Activated T-helper 2 cell treated with anti-CD3 and anti-CD28 coated beads, Interferon-gamma antibody, Interleukin-2, Interleukin-4, amounts not matched to agents 10 μg/mL and 5 μg/mL and 100 μg/mL, durations not matched to agents 14 hours and 24 hours and 36 hours (primary cell): ENCODE results near the gene HEATR5A. TPM values are rescaled to one million over a fixed set of nuclear protein-coding genes. Genes with fewer than 3 reads are reported as not detected.
"Not testable (repeated sequence)": the region's sequence is repeated elsewhere in the genome, so short reads cannot be mapped to it uniquely, and the experiment has no call there.

Source experiments
- DNase-seq: peaks from one replicate; pipeline ENCODE4 v3.0.0; 2021; ENCODE audit warnings: low spot score
- H3K27ac Mint-ChIP-seq: one replicate; pipeline ENCODE4 v1.8.0; 2021; ENCODE audit warnings: mixed read lengths
- H3K27me3 Mint-ChIP-seq: one replicate; pipeline ENCODE4 v1.8.0; 2021; ENCODE audit warnings: low read depth, mixed read lengths
- H3K36me3 Mint-ChIP-seq: one replicate; pipeline ENCODE4 v1.8.0; 2021; ENCODE audit warnings: low read depth, mixed read lengths
- H3K4me1 Mint-ChIP-seq: one replicate; pipeline ENCODE4 v1.8.0; 2021; ENCODE audit warnings: low read depth, mixed read lengths
- H3K4me3 Mint-ChIP-seq: one replicate; pipeline ENCODE4 v1.8.0; 2021; ENCODE audit warnings: low read depth, mild to moderate bottlenecking, moderate library complexity, mixed read lengths
- H3K9me3 Mint-ChIP-seq: one replicate; pipeline ENCODE4 v1.8.0; 2021; ENCODE audit warnings: mixed read lengths
- intact Hi-C: fragments of 100-400 bp; cut with micrococcal nuclease; formaldehyde crosslinking; loops from one replicate; pipeline ENCODE4 v1.15.1; 2023
- total RNA-seq: library from RNA; stranded (reverse); gene quantifications from 2 replicates; pipeline ENCODE4 v1.2.3, GENCODE V29; 2022

The HEATR5A gene
- total RNA-seq, 1 donor from 2014 or later, result 23.1 TPM

- DNase-seq, result no peak
- no peaks in the 10 kb centered on the region for H3K4me1 Mint-ChIP-seq
- intact Hi-C loops, result no loop called here
- no peak overlapping the region for H3K27ac Mint-ChIP-seq
- H3K36me3 Mint-ChIP-seq, result no peaks in the 10 kb centered on the region
- H3K4me3 Mint-ChIP-seq, result no peak overlapping the region
- no peaks in the 10 kb centered on the region for H3K9me3 Mint-ChIP-seq
- peaks cover 1% of the 10 kb centered on the region for H3K27me3 Mint-ChIP-seq
Measured at GRCh38 chr14:31261859-31262731, 158.3 kb downstream of the HEATR5A start.

- Mint-ChIP-seq H3K36me3 (no peaks in the 10 kb centered on the region), H3K4me3 (no peak overlapping the region), H3K9me3 (no peaks in the 10 kb centered on the region), H3K27ac (no peak overlapping the region), H3K27me3 (peaks cover 1% of the 10 kb centered on the region), H3K4me1 (no peaks in the 10 kb centered on the region)
- DNase-seq, result no peak
- intact Hi-C loops, result no loop called here
Measured at GRCh38 chr14:31261523-31261858, 158.9 kb downstream of the HEATR5A start.

- H3K4me1 Mint-ChIP-seq, H3K9me3 Mint-ChIP-seq, H3K4me3 Mint-ChIP-seq, H3K27me3 Mint-ChIP-seq, H3K36me3 Mint-ChIP-seq, H3K27ac Mint-ChIP-seq, DNase-seq, intact Hi-C loops: not testable (repeated sequence)
Measured at GRCh38 chr14:31259040-31259435, 161.3 kb downstream of the HEATR5A start.

DNA sequence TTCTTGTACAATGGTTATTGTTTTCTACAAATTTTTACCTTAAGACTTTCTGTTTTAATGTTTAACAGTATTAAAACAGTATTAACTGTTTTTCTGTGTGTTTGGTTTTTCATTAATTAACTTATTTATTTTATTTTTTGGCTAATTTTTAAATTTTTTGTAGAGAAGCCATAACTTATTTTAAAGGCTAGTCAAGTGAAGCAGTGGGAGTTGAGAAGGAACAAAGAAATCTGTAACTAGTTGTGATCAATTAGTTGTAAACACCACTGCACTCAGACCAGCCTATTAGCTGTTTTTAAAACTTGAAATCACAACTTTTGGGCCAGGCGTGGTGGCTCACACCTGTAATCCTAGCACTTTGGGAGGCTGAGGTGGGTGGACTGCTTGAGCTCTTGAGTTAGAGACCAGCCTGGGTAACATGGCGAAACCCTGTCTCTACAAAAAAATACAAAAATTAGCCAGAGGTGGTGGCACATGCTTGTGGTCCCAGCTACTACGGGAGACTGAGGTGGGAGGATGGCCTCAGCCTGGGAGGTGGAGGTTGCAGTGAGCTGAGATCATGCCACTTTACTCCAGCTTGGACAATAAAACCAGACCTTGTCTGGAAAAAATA, 161.8 kb downstream of the HEATR5A start:
- Mint-ChIP-seq H3K9me3 (no peaks in the 10 kb centered on the region), H3K27ac (no peak overlapping the region), H3K27me3 (peaks cover 1% of the 10 kb centered on the region), H3K4me3 (no peak overlapping the region), H3K4me1 (no peaks in the 10 kb centered on the region), H3K36me3 (no peaks in the 10 kb centered on the region)
- no peak for DNase-seq
- intact Hi-C loops, result no loop called here

- intact Hi-C loops, H3K36me3 Mint-ChIP-seq, H3K27ac Mint-ChIP-seq, H3K9me3 Mint-ChIP-seq, H3K27me3 Mint-ChIP-seq, H3K4me3 Mint-ChIP-seq, H3K4me1 Mint-ChIP-seq, DNase-seq: not testable (repeated sequence)
Measured at GRCh38 chr14:31257554-31258426, 162.6 kb downstream of the HEATR5A start.

- H3K4me1 Mint-ChIP-seq, result no peaks in the 10 kb centered on the region
- no peak overlapping the region for H3K4me3 Mint-ChIP-seq
- no peaks in the 10 kb centered on the region for H3K27me3 Mint-ChIP-seq
- DNase-seq, result no peak
- intact Hi-C loops, result no loop called here
- no peak overlapping the region for H3K27ac Mint-ChIP-seq
- H3K36me3 Mint-ChIP-seq, result no peaks in the 10 kb centered on the region
- no peaks in the 10 kb centered on the region for H3K9me3 Mint-ChIP-seq
Measured at GRCh38 chr14:31257244-31257553, 163.2 kb downstream of the HEATR5A start.

- H3K9me3 Mint-ChIP-seq, result no peaks in the 10 kb centered on the region
- no peaks in the 10 kb centered on the region for H3K4me1 Mint-ChIP-seq
- H3K36me3 Mint-ChIP-seq, result no peaks in the 10 kb centered on the region
- H3K27me3 Mint-ChIP-seq, result no peaks in the 10 kb centered on the region
- DNase-seq, result no peak
- no peak overlapping the region for H3K4me3 Mint-ChIP-seq
- intact Hi-C loops, result no loop called here
- H3K27ac Mint-ChIP-seq, result no peak overlapping the region
Measured at GRCh38 chr14:31256534-31257243, 163.7 kb downstream of the HEATR5A start.

GRCh38 chr14:31255918-31256317, 164.4 kb downstream of the HEATR5A start:
- intact Hi-C loops, H3K9me3 Mint-ChIP-seq, H3K4me1 Mint-ChIP-seq, H3K27ac Mint-ChIP-seq, H3K27me3 Mint-ChIP-seq, H3K4me3 Mint-ChIP-seq, DNase-seq, H3K36me3 Mint-ChIP-seq: not testable (repeated sequence)

DNA sequence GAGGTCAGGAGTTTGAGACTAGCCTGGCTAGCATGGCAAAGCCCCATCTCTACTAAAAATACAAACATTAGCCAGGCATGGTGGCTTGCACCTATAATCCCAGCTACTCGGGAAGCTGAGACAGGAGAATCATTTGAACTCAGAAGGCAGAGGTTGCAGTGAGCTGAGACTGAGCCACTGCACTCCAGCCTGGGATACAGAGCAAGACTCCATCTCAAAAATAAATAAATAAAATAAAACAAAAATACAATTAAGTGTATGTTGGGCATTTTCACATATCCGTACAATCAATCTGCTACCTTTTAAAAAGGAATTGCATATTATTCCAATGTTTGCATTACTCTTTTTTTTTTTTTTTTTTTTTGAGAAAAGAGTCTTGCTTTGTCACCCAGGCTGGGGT, 165.1 kb downstream of the HEATR5A start:
- intact Hi-C loops, result no loop called here
- no peaks in the 10 kb centered on the region for H3K27me3 Mint-ChIP-seq
- no peak overlapping the region for H3K4me3 Mint-ChIP-seq
- H3K9me3 Mint-ChIP-seq, result no peaks in the 10 kb centered on the region
- no peaks in the 10 kb centered on the region for H3K4me1 Mint-ChIP-seq
- no peak for DNase-seq
- H3K36me3 Mint-ChIP-seq, result no peaks in the 10 kb centered on the region
- no peak overlapping the region for H3K27ac Mint-ChIP-seq

GRCh38 chr14:31253746-31254471, 166.4 kb downstream of the HEATR5A start:
- intact Hi-C loops, result no loop called here
- no peak for DNase-seq
- H3K4me3 Mint-ChIP-seq, result no peak overlapping the region
- H3K9me3 Mint-ChIP-seq, result no peaks in the 10 kb centered on the region
- no peaks in the 10 kb centered on the region for H3K4me1 Mint-ChIP-seq
- H3K27ac Mint-ChIP-seq, result no peak overlapping the region
- no peaks in the 10 kb centered on the region for H3K27me3 Mint-ChIP-seq
- no peaks in the 10 kb centered on the region for H3K36me3 Mint-ChIP-seq

DNA sequence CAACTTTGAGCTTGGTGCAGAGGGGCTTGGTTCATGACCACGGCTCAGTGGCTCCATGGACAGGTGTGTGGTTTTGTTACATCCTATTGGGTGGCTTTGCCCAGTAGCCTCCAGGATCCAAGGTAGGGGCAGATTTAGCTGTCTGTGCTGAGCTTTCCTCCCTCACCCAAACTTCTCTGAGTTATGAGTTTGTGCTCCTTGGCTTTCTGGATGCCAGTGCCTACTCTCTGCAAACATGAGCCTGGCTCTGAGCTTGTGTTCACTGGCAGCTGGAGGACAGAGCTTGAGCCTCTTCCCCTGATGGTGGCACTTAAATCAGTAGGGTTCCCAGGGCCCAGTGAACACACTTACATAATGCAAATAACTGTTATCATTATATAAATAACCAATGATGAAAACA, 167.5 kb downstream of the HEATR5A start:
- intact Hi-C loops, result no loop called here
- H3K27me3 Mint-ChIP-seq, result no peaks in the 10 kb centered on the region
- no peak for DNase-seq
- no peak overlapping the region for H3K27ac Mint-ChIP-seq
- H3K4me3 Mint-ChIP-seq, result no peak overlapping the region
- H3K36me3 Mint-ChIP-seq, result no peaks in the 10 kb centered on the region
- no peaks in the 10 kb centered on the region for H3K4me1 Mint-ChIP-seq
- H3K9me3 Mint-ChIP-seq, result no peaks in the 10 kb centered on the region
